Coronary artery (tissue), 2 donors: ENCODE results near the gene ABCC12.

Experiments used
- DNase-seq: peaks from one replicate; pipeline ENCODE4 v3.0.0-alpha.2; 2017; ENCODE audit warnings: low spot score
- H3K27ac ChIP-seq, 2 donors: fragments of 200-600 bp; sonication (generic); one replicate each; pipeline ENCODE4 v1.5.1; 2016 to 2019
- H3K4me3 ChIP-seq: fragments of 200-600 bp; sonication (generic); 2 replicates; pipeline ENCODE4 v1.5.1; 2016; ENCODE audit warnings: mild to moderate bottlenecking, moderate library complexity
- TF ChIP-seq, protein P1 (sequence below): fragments of 200-600 bp; sonication (generic); IDR thresholded peaks from one replicate; pipeline ENCODE4 v1.5.1; 2019; ENCODE audit warnings: antibody characterized with exemption

Gene ABCC12

DNA sequence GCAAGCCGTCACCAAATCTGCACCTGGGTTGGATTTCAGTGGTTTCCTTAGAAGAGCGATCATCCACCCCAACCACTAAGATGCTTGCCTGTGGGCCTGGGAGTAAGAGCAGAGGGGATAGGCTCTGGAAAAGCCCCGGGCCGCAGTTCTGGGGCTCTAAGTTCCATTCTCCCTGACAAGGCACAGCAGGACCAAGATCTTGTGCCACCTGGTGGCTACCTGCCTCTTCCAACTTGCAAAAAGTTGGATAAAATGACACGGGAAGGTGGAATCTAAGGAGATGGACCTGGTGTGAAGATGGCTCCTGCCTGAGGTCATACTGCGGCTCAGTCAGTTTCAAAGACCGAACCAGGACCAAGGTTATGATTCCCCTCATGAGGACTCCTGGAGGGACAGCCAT, 42.3 kb downstream of the ABCC12 start:
- Histone ChIP-seq H3K4me3 (no peak overlapping the region), H3K27ac (no peak overlapping the region)
- TF ChIP-seq, protein P1, sequence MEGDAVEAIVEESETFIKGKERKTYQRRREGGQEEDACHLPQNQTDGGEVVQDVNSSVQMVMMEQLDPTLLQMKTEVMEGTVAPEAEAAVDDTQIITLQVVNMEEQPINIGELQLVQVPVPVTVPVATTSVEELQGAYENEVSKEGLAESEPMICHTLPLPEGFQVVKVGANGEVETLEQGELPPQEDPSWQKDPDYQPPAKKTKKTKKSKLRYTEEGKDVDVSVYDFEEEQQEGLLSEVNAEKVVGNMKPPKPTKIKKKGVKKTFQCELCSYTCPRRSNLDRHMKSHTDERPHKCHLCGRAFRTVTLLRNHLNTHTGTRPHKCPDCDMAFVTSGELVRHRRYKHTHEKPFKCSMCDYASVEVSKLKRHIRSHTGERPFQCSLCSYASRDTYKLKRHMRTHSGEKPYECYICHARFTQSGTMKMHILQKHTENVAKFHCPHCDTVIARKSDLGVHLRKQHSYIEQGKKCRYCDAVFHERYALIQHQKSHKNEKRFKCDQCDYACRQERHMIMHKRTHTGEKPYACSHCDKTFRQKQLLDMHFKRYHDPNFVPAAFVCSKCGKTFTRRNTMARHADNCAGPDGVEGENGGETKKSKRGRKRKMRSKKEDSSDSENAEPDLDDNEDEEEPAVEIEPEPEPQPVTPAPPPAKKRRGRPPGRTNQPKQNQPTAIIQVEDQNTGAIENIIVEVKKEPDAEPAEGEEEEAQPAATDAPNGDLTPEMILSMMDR: no peak
- DNase-seq: no peak

GRCh38 chr16:48113001-48113400, 42.8 kb downstream of the ABCC12 start:
- TF ChIP-seq, protein P1: no peak
- Histone ChIP-seq H3K27ac (no peak overlapping the region), H3K4me3 (no peak overlapping the region)
- no peak for DNase-seq

DNA sequence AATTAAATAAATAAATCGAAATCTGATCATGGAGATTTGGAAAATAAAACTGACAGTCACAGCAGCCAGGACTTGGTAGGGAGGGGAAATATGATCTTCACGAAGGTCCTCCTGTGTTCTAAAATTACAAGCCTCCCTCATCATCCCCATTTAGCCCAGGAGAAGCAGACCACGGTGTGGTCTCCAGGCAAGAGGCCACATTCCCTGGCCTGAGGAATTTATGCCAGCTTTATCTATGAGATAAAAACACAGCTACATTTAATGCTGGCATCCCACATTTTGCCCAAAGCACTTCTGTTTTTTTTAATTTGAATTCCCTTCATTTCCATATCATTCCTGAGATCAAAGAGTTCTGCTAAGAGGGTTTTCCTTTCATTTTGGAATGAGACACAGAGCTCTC, 43.2 kb downstream of the ABCC12 start:
- TF ChIP-seq, protein P1: no peak
- no peak for DNase-seq
- no peak overlapping the region for H3K27ac ChIP-seq

DNA sequence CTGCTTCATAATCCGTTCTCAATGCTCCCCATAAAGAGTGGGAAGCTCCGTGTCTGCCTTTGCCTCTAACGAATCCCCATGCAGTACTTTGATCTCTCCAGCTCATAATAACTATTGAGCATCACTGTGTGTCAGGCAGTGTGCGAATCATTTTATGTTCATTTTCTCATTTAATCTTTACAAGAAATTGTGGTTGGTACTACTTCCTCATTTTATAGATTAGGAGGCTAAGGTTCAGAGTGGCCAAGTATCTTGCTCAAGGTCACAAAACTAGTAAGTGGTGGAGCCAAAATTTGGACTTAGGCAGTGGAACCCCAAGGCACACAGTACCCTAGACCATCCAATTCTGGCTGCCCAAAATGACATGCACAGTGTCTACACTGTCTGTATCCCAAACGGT, 44.8 kb downstream of the ABCC12 start:
- no peak overlapping the region for H3K4me3 ChIP-seq
- TF ChIP-seq, protein P1: no peak
- no peak for DNase-seq
- no peak overlapping the region for H3K27ac ChIP-seq

More for the DNA sequence above, 43.2 kb downstream of the ABCC12 start:
- H3K4me3 ChIP-seq: no peak overlapping the region

DNA sequence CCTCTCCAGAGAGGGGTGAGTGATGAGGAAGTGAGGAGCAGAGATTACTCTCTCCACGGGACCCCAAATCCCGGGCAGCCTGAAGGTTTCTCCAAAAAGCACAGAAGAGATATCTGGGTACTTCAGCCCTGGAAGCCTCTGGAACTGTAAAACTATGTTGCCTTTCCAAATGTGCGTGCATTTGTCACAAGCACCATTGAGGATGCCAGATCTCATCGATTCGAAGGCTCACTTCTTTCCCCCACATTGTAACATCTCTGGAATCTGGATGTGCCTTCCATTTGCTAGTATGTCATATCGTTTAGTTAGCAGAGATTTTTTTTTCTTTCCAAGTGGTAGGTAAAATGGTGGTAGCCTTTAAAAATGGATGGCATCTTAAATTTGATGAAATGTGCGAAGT, 45.8 kb downstream of the ABCC12 start:
- H3K27ac ChIP-seq: no peak overlapping the region
- TF ChIP-seq, protein P1: no peak
- no peak for DNase-seq
- H3K4me3 ChIP-seq: no peak overlapping the region

GRCh38 chr16:48109475-48109874, 46.3 kb downstream of the ABCC12 start:
- Histone ChIP-seq H3K27ac (no peak overlapping the region), H3K4me3 (no peak overlapping the region)
- DNase-seq: no peak
- TF ChIP-seq, protein P1: no peak

GRCh38 chr16:48106446-48106845, 49.3 kb downstream of the ABCC12 start:
- DNase-seq: no peak
- TF ChIP-seq, protein P1: no peak
- Histone ChIP-seq H3K27ac (no peak overlapping the region), H3K4me3 (no peak overlapping the region)
